HepG2 (cell line): ENCODE data around the gene AGRN. TPM values are rescaled to one million over a fixed set of nuclear protein-coding genes. Genes with fewer than 3 reads are reported as not detected.

Source experiments
- ADNP ChIP-seq: sonication (generic); formaldehyde crosslinking; IDR thresholded peaks from 2 replicates; pipeline ENCODE4 v1.4.0; 2020; ENCODE audit warnings: missing genetic modification reagents
- CHD4 ChIP-seq: fragments of 200-600 bp; sonication (generic); IDR thresholded peaks from 2 replicates; pipeline ENCODE4 v1.7.0; 2017; ENCODE audit warnings: mild to moderate bottlenecking, low read length, borderline replicate concordance
- CSRNP2 ChIP-seq: sonication (generic); formaldehyde crosslinking; conservative IDR thresholded peaks from 2 replicates; pipeline ENCODE4 v1.8.0; 2022; ENCODE audit warnings: low read depth, missing genetic modification reagents
- FOXK1 ChIP-seq: sonication (generic); formaldehyde crosslinking; IDR thresholded peaks from 2 replicates; pipeline ENCODE4 v1.4.0; 2020; ENCODE audit warnings: low read depth, missing genetic modification reagents, borderline replicate concordance
- IKZF5 ChIP-seq: IDR thresholded peaks from 2 replicates; pipeline ENCODE4 v1.6.1; 2018; ENCODE audit warnings: missing genetic modification reagents, mild to moderate bottlenecking, missing compliant biosample characterization
- LRRFIP1 ChIP-seq: sonication (generic); formaldehyde crosslinking; conservative IDR thresholded peaks from 2 replicates; pipeline ENCODE4 v1.4.0; 2020; ENCODE audit warnings: missing genetic modification reagents
- MEF2D ChIP-seq: sonication (generic); formaldehyde crosslinking; IDR thresholded peaks from 2 replicates; pipeline ENCODE4 v1.5.1; 2020; ENCODE audit warnings: mild to moderate bottlenecking, missing genetic modification reagents
- MXD4 ChIP-seq: IDR thresholded peaks from 2 replicates; pipeline ENCODE4 v1.6.1; 2016; ENCODE audit warnings: mild to moderate bottlenecking, missing biosample characterization, missing genetic modification reagents
- NFE2 ChIP-seq: sonication (generic); formaldehyde crosslinking; IDR thresholded peaks from 2 replicates; pipeline ENCODE4 v1.4.0; 2020; ENCODE audit warnings: missing genetic modification reagents
- RFXANK ChIP-seq: IDR thresholded peaks from 2 replicates; pipeline ENCODE4 v1.6.1; 2016
- SP1 ChIP-seq, 2 experiments: fragments of 450-650 bp in 1 of 2; sonication (generic) in 1 of 2; formaldehyde crosslinking in 1 of 2; IDR thresholded peaks; 2 replicates each; pipeline versions ENCODE4 v1.4.0 to v1.6.1; 2016 to 2020; ENCODE audit warnings: missing genetic modification reagents in 1 of 2
- SSRP1 ChIP-seq: IDR thresholded peaks from 2 replicates; pipeline ENCODE4 v1.6.1; 2016; ENCODE audit warnings: control low read depth
- TBX3 ChIP-seq: fragments of 450-650 bp; IDR thresholded peaks from 2 replicates; pipeline ENCODE4 v1.6.1; 2017; ENCODE audit warnings: antibody characterized with exemption, mild to moderate bottlenecking, inconsistent platforms, borderline replicate concordance
- ZNF17 ChIP-seq: sonication (generic); formaldehyde crosslinking; IDR thresholded peaks from 2 replicates; pipeline ENCODE4 v1.5.0; 2020; ENCODE audit warnings: mild to moderate bottlenecking, missing genetic modification reagents
- ZNF24 ChIP-seq: fragments of 450-650 bp; IDR thresholded peaks from 2 replicates; pipeline ENCODE4 v1.6.1; 2017; ENCODE audit warnings: antibody characterized with exemption, mild to moderate bottlenecking
- ZNF337 ChIP-seq: sonication (generic); formaldehyde crosslinking; IDR thresholded peaks from 2 replicates; pipeline ENCODE4 v1.5.1; 2020; ENCODE audit warnings: missing genetic modification reagents, low read depth, mild to moderate bottlenecking, borderline replicate concordance
- ZNF598 ChIP-seq: sonication (generic); formaldehyde crosslinking; IDR thresholded peaks from 2 replicates; pipeline ENCODE4 v1.5.1; 2020; ENCODE audit warnings: mild to moderate bottlenecking, missing genetic modification reagents, borderline replicate concordance
- ZNF660 ChIP-seq: sonication (generic); formaldehyde crosslinking; IDR thresholded peaks from 2 replicates; pipeline ENCODE4 v1.5.1; 2020; ENCODE audit warnings: mild to moderate bottlenecking, low read depth, missing genetic modification reagents, borderline replicate concordance
- ZNF674 ChIP-seq: sonication (generic); formaldehyde crosslinking; IDR thresholded peaks from 2 replicates; pipeline ENCODE4 v1.5.0; 2020; ENCODE audit warnings: low read depth, mild to moderate bottlenecking, missing genetic modification reagents
- ZNF710 ChIP-seq: sonication (generic); formaldehyde crosslinking; IDR thresholded peaks from 2 replicates; pipeline ENCODE4 v1.5.0; 2020; ENCODE audit warnings: mild to moderate bottlenecking, missing genetic modification reagents, borderline replicate concordance
- ZNF724P ChIP-seq: sonication (generic); formaldehyde crosslinking; IDR thresholded peaks from 2 replicates; pipeline ENCODE4 v1.8.0; 2022; ENCODE audit warnings: missing genetic modification reagents, borderline replicate concordance
- ZNF879 ChIP-seq: sonication (generic); formaldehyde crosslinking; IDR thresholded peaks from 2 replicates; pipeline ENCODE4 v1.8.1; 2023; ENCODE audit warnings: missing genetic modification reagents
- ZNF891 ChIP-seq: sonication (generic); formaldehyde crosslinking; IDR thresholded peaks from 2 replicates; pipeline ENCODE4 v1.5.0; 2020; ENCODE audit warnings: mild to moderate bottlenecking, missing genetic modification reagents
- polyA plus RNA-seq, 8 experiments: library from polyadenylated mRNA; depleted of rRNA in 3 of 8; stranded (reverse) in 7 of 8; unstranded in 1 of 8; fragments of >200 nt; fragmentation: Illumina TruSeq in 4 of 8; extraction: Trizol in 4 of 8; gene quantifications; 2 replicates each; pipeline versions ENCODE4 v1.2.1 to v1.2.3, GENCODE V29; 2011 to 2016; ENCODE audit warnings: low read depth in 4 of 8, missing spikeins in 1 of 8, mixed read lengths in 1 of 8; ENCODE audit not compliant: insufficient read depth in 1 of 8
- total RNA-seq, 5 experiments: library from RNA; depleted of rRNA; stranded (reverse); fragments of >200 nt; fragmentation: Illumina TruSeq; extraction: Trizol; gene quantifications; 2 replicates each; pipeline ENCODE4 v1.2.3, GENCODE V29; 2016; ENCODE audit warnings: low read depth in 1 of 5

AGRN gene
- total and polyA plus RNA-seq, 2 of the 13 experiments (the other 11 are each of a cell fraction or from before 2014, with no cell fraction given) = 29.8 to 65.2 TPM

GRCh38 chr1:1000357-1001056 is 19.4 kb upstream of the AGRN start (continued):
- no peak for TF ChIP-seq TBX3
- no peak for TF ChIP-seq CHD4
- TF ChIP-seq ADNP = no peak
- TF ChIP-seq IKZF5 (CRISPR knock-in tag) = peak; percentile 83
- TF ChIP-seq CSRNP2 (CRISPR knock-in tag) = no peak
- 0 out of 2 replicates have a peak, but pooled peaks have one; percentile 15 for TF ChIP-seq ZNF337 (CRISPR knock-in tag)
- peak; percentile 78 for TF ChIP-seq MXD4 (CRISPR knock-in tag)
- 0 out of 2 replicates have a peak, but pooled peaks have one; percentile 75 for TF ChIP-seq ZNF674 (CRISPR knock-in tag)
- peak; percentile 39; the same call in 1 of the 2 replicates for TF ChIP-seq ZNF879 (CRISPR knock-in tag)
- no peak; the same call in 1 of the 2 replicates for TF ChIP-seq SSRP1 (CRISPR knock-in tag)
- no peak for TF ChIP-seq ZNF24
- TF ChIP-seq ZNF724P (CRISPR knock-in tag) = peak; percentile 94; the same call in 1 of the 2 replicates
- peak; percentile 69; the same call in 1 of the 2 replicates for TF ChIP-seq MEF2D (CRISPR knock-in tag)
- no peak for TF ChIP-seq SP1 (IDR thresholded peaks at IDR 0.05)
- peak; percentile 70; the same call in 1 of the 2 replicates for TF ChIP-seq SP1 (CRISPR knock-in tag; IDR thresholded peaks at IDR 0.05)
- TF ChIP-seq ZNF598 = no peak; the same call in 1 of the 2 replicates
- no peak for TF ChIP-seq NFE2 (CRISPR knock-in tag)
- no peak for TF ChIP-seq RFXANK (CRISPR knock-in tag)
- TF ChIP-seq LRRFIP1 (CRISPR knock-in tag) = no peak
- no peak for TF ChIP-seq ZNF710
- no peak for TF ChIP-seq ZNF17 (CRISPR knock-in tag)
- TF ChIP-seq ZNF660 = no peak
- peak; percentile 78 for TF ChIP-seq ZNF891 (CRISPR knock-in tag)
- TF ChIP-seq FOXK1 = peak; percentile 49; the same call in 1 of the 2 replicates
